ENCODE measurements around the gene TBC1D19. TPM values are rescaled to one million over a fixed set of nuclear protein-coding genes. Genes with fewer than 3 reads are reported as not detected.

The TBC1D19 gene
- total and polyA plus RNA-seq, 9 of the 15 experiments (the other 6 are each of a cell fraction or from before 2014, with no cell fraction given), result 0.73 to 5.6 (median 3.7) TPM

DNA sequence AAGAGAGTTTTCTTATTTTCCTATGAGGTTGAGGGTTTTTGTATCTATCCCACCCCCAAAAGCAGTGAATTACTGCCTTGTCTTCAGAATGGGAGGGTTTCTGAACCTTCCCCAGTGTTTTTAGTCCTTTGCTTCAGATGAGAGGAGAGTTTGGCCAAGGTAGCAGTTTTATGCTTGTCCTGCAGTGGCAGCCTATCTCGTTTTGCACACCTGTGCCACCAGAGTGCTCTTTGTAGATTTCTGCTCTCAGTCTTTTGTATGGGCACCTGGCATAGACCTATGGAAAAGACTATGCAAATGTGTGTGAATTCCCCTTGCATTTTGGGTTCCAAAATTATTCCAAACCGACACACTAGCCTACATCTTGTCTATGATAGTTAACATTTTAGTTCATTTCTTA is 5.8 kb downstream of the TBC1D19 start (continued):
- TF ChIP-seq YBX1 (IDR thresholded peaks at IDR 0.05), result no peak
- TF ChIP-seq NONO (IDR thresholded peaks at IDR 0.05; ENCODE audit: low read depth in 2 of 2, low read length in 1 of 2), result no peak
- no peak for TF ChIP-seq ZNF253 (CRISPR knock-in tag; conservative IDR thresholded peaks at IDR 0.05)
- no peak for TF ChIP-seq SIX5 (IDR thresholded peaks at IDR 0.05; ENCODE audit: borderline replicate concordance in 1 of 2, insufficient read depth in 1 of 2, low read depth in 1 of 2, low read length in 2 of 2)
- TF ChIP-seq ZSCAN32 (CRISPR knock-in tag; IDR thresholded peaks at IDR 0.05), result no peak
- TF ChIP-seq POLR3G (IDR thresholded peaks at IDR 0.05; ENCODE audit: extremely low read depth, insufficient read length, insufficient replicate concordance), result no peak
- TF ChIP-seq ADNP (tag; IDR thresholded peaks at IDR 0.05), result no peak
- TF ChIP-seq, protein P1, sequence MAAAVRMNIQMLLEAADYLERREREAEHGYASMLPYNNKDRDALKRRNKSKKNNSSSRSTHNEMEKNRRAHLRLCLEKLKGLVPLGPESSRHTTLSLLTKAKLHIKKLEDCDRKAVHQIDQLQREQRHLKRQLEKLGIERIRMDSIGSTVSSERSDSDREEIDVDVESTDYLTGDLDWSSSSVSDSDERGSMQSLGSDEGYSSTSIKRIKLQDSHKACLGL (CRISPR knock-in tag; IDR thresholded peaks at IDR 0.05; ENCODE audit: borderline replicate concordance, poor library complexity, severe bottlenecking), result no peak

DNA sequence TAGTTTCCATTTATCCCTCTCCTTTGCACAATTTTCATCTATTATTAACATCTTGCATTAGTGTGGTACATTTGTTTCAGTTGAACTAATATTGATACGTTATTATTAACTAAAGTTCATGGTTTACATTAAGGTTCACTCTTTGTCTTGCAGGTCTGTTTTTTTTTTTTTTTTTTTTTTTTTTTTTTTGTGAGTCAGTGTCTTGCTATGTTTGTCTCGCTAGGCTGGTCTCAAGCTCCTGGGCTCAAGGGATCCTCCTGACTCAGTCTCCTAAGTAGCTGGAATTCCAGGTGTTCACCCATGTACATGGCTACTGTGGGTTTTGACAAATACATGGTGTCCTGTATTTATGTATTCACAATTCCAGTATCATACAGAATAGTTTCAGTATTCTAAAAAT is 6.8 kb downstream of the TBC1D19 start:
- Histone ChIP-seq H3K9me1 (ENCODE audit: control insufficient read depth, insufficient read depth, low read length) (no peaks in the 10 kb centered on the region), H3K4me1 (replicated peaks in 1 of 2; ENCODE audit: control insufficient read depth in 2 of 2, insufficient read depth in 2 of 2, low read length in 2 of 2) (no peaks in the 10 kb centered on the region; a peak in 2 of 5 replicates), H3K4me2 (ENCODE audit: insufficient read depth, low read length) (no peak overlapping the region), H3K79me2 (ENCODE audit: control insufficient read depth, insufficient read depth, low read length) (peaks cover 7% of the 10 kb centered on the region; the same call in 2 of the 3 replicates), H4K20me1 (replicated peaks; ENCODE audit: control insufficient read depth, insufficient read depth, low read length) (no peaks in the 10 kb centered on the region), H3K27ac (ENCODE audit: extremely low read depth, low read depth, low read length) (no peak overlapping the region), H3K36me3 (ENCODE audit: control insufficient read depth, insufficient read depth, low read length) (no peaks in the 10 kb centered on the region), H3K4me3 (no peak overlapping the region), H2AFZ (ENCODE audit: low read depth, low read length) (no peak overlapping the region), H3K9me3 (replicated peaks; ENCODE audit: control insufficient read depth, insufficient read depth, low read depth, low read length) (no peaks in the 10 kb centered on the region), H3K27me3 (ENCODE audit: control insufficient read depth in 2 of 2, insufficient read depth in 2 of 2, low read length in 2 of 2) (no peaks in the 10 kb centered on the region), H3K9ac (ENCODE audit: insufficient read depth in 1 of 2, low read depth in 2 of 2, low read length in 2 of 2) (no peak overlapping the region)
- ChIA-PET CTCF (ENCODE audit: low intra/inter-chr PET ratio) (interaction anchor here (0.6 kb wide), 1 partner anchor 869 kb away, joined by 3 read pairs; no protein-coding TSS in a partner anchor), POLR2A (no interaction called here)
- FAIRE-seq (no peak), ATAC-seq (no peak), DNase-seq (ENCODE audit: extremely low read depth in 1 of 4, low spot score in 3 of 4) (no peak)
- intact Hi-C loops (cut with micrococcal nuclease), result no loop called here
- no TSS peak for BruUV-seq (replicated peaks)
- WGBS (ENCODE audit: insufficient coverage, low coverage, missing lambda C conversion rate), result 21% methylated on average over 1 of the region's 2 CpGs
- in situ Hi-C loops (cut with MboI), result no loop called here
- TF ChIP-seq HMGN3 (IDR thresholded peaks at IDR 0.05; ENCODE audit: borderline replicate concordance, extremely low read depth, insufficient read length, low read depth, low read length) (no peak), KLF1 (tag; IDR thresholded peaks at IDR 0.05) (no peak), SRSF9 (IDR thresholded peaks at IDR 0.05; ENCODE audit: borderline replicate concordance, low read depth, low read length) (no peak), SMAD3 (CRISPR knock-in tag; conservative IDR thresholded peaks at IDR 0.05) (no peak), CBX5 (IDR thresholded peaks at IDR 0.05; ENCODE audit: borderline replicate concordance, low read depth) (no peak), CSDE1 (IDR thresholded peaks at IDR 0.05) (no peak), POU5F1 (IDR thresholded peaks at IDR 0.05; ENCODE audit: borderline replicate concordance, low read depth, low read length, partially characterized antibody) (no peak), TOE1 (IDR thresholded peaks at IDR 0.05; ENCODE audit: borderline replicate concordance) (no peak), TOE1 (CRISPR knock-in tag; IDR thresholded peaks at IDR 0.05; ENCODE audit: borderline replicate concordance, low read depth) (no peak), KAT2B (IDR thresholded peaks at IDR 0.05; ENCODE audit: low read depth, low read length) (no peak)
- TF ChIP-seq, protein P2, sequence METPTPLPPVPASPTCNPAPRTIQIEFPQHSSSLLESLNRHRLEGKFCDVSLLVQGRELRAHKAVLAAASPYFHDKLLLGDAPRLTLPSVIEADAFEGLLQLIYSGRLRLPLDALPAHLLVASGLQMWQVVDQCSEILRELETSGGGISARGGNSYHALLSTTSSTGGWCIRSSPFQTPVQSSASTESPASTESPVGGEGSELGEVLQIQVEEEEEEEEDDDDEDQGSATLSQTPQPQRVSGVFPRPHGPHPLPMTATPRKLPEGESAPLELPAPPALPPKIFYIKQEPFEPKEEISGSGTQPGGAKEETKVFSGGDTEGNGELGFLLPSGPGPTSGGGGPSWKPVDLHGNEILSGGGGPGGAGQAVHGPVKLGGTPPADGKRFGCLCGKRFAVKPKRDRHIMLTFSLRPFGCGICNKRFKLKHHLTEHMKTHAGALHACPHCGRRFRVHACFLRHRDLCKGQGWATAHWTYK (CRISPR knock-in tag; IDR thresholded peaks at IDR 0.05), result no peak
